Activated naive CD8-positive, alpha-beta T cell treated with anti-CD3 and anti-CD28 coated beads, Interleukin-2, amount 10 ng/mL, durations not matched to agents 7 days and 5 days (primary cell): ENCODE results near the gene RBM39. TPM values are rescaled to one million over a fixed set of nuclear protein-coding genes. Genes with fewer than 3 reads are reported as not detected.
"Not testable (repeated sequence)": the region's sequence is repeated elsewhere in the genome, so short reads cannot be mapped to it uniquely, and the experiment has no call there.

Experiments
- ATAC-seq: fragments of 150-1000 bp; cut with Tn5 transposase; one replicate; pipeline ENCODE4 v1.10.0; 2021; ENCODE audit warnings: low read depth, moderate library complexity
- POLR2A ChIA-PET: fragments of 350-600 bp; sonication (Branson Sonifier 250); formaldehyde crosslinking; loops from one replicate; lab custom pipeline; 2021; ENCODE audit warnings: antibody characterized with exemption; lab: Charles Lee
- DNase-seq: peaks from one replicate; pipeline ENCODE4 v3.0.0; 2021
- H3K27ac Mint-ChIP-seq: one replicate; pipeline ENCODE4 v1.8.0; 2022; ENCODE audit warnings: mild to moderate bottlenecking, mixed read lengths
- H3K27me3 Mint-ChIP-seq: one replicate; pipeline ENCODE4 v1.8.0; 2022; ENCODE audit warnings: mild to moderate bottlenecking, moderate library complexity, mixed read lengths
- H3K36me3 Mint-ChIP-seq: one replicate; pipeline ENCODE4 v1.8.0; 2021; ENCODE audit warnings: mild to moderate bottlenecking, mixed read lengths
- H3K4me1 Mint-ChIP-seq: one replicate; pipeline ENCODE4 v1.8.0; 2021; ENCODE audit warnings: mixed read lengths
- H3K4me3 Mint-ChIP-seq: one replicate; pipeline ENCODE4 v1.8.0; 2022; ENCODE audit warnings: mild to moderate bottlenecking, moderate library complexity, mixed read lengths
- H3K9me3 Mint-ChIP-seq: one replicate; pipeline ENCODE4 v1.8.0; 2021; ENCODE audit warnings: mixed read lengths
- total RNA-seq, 2 experiments: library from RNA; stranded (reverse); gene quantifications; one replicate each; pipeline ENCODE4 v1.2.3, GENCODE V29; 2021

Gene RBM39
- total RNA-seq, 2 experiments from 2014 or later, result 478 to 499 TPM

- Mint-ChIP-seq H3K4me1 (peaks cover 24% of the 10 kb centered on the region), H3K4me3 (no peak overlapping the region), H3K36me3 (peaks cover 47% of the 10 kb centered on the region), H3K27ac (no peak overlapping the region), H3K27me3 (no peaks in the 10 kb centered on the region), H3K9me3 (no peaks in the 10 kb centered on the region)
- no peak for DNase-seq
- POLR2A ChIA-PET, result interaction anchor here (0.9 to 1.7 kb wide), 2 partner anchors 15 to 18 kb away, joined by 3 to 4 read pairs; no protein-coding TSS in a partner anchor
- ATAC-seq, result no peak
These were observed 22.3 kb downstream of the RBM39 start for GRCh38 chr20:35719717-35720116.

- no peak for ATAC-seq
- no peak overlapping the region for H3K27ac Mint-ChIP-seq
- H3K4me1 Mint-ChIP-seq, result peaks cover 24% of the 10 kb centered on the region
- POLR2A ChIA-PET, result interaction anchor here (0.9 to 1.7 kb wide), 5 partner anchors 11 to 23 kb away, joined by 3 to 4 read pairs (median 4); partner anchors contain the start of genes NFS1, RBM39 and ROMO1
- no peaks in the 10 kb centered on the region for H3K9me3 Mint-ChIP-seq
- H3K27me3 Mint-ChIP-seq, result no peaks in the 10 kb centered on the region
- DNase-seq, result no peak
- H3K36me3 Mint-ChIP-seq, result peaks cover 45% of the 10 kb centered on the region
- H3K4me3 Mint-ChIP-seq, result no peak overlapping the region
These were observed 23.0 kb downstream of the RBM39 start for GRCh38 chr20:35718972-35719635.

GRCh38 chr20:35718321-35718720, 23.7 kb downstream of the RBM39 start:
- ATAC-seq, H3K27ac Mint-ChIP-seq, H3K4me3 Mint-ChIP-seq, H3K27me3 Mint-ChIP-seq, DNase-seq, H3K9me3 Mint-ChIP-seq: not testable (repeated sequence)
- Mint-ChIP-seq H3K36me3 (peaks cover 48% of the 10 kb centered on the region), H3K4me1 (peaks cover 28% of the 10 kb centered on the region)
- POLR2A ChIA-PET, result interaction anchor here (0.7 to 1.7 kb wide), 4 partner anchors 12 to 24 kb away, joined by 3 to 4 read pairs (median 4); partner anchors contain the start of gene RBM39

- ATAC-seq, result no peak
- no peaks in the 10 kb centered on the region for H3K9me3 Mint-ChIP-seq
- no peak for DNase-seq
- no peak overlapping the region for H3K27ac Mint-ChIP-seq
- peaks cover 33% of the 10 kb centered on the region for H3K4me1 Mint-ChIP-seq
- no peak overlapping the region for H3K4me3 Mint-ChIP-seq
- no peaks in the 10 kb centered on the region for H3K27me3 Mint-ChIP-seq
- H3K36me3 Mint-ChIP-seq, result peaks cover 51% of the 10 kb centered on the region
- POLR2A ChIA-PET, result interaction anchor here (1.2 to 1.7 kb wide), 2 partner anchors 26 to 237 kb away, joined by 3 to 4 read pairs; partner anchors contain the start of gene RBM39
These were observed 25.7 kb downstream of the RBM39 start for GRCh38 chr20:35716330-35716729.

GRCh38 chr20:35715652-35716051, 26.4 kb downstream of the RBM39 start:
- no peak overlapping the region for H3K4me3 Mint-ChIP-seq
- POLR2A ChIA-PET, result interaction anchor here (1.1 to 2.0 kb wide), 3 partner anchors 15 to 67 kb away, joined by 4 to 5 read pairs (median 4); partner anchors contain the start of gene RBM39
- H3K27ac Mint-ChIP-seq, result no peak overlapping the region
- no peaks in the 10 kb centered on the region for H3K9me3 Mint-ChIP-seq
- DNase-seq (no peak), ATAC-seq (no peak)
- peaks cover 51% of the 10 kb centered on the region for H3K36me3 Mint-ChIP-seq
- peaks cover 40% of the 10 kb centered on the region for H3K4me1 Mint-ChIP-seq
- H3K27me3 Mint-ChIP-seq, result no peaks in the 10 kb centered on the region

GRCh38 chr20:35714127-35714526, 27.9 kb downstream of the RBM39 start:
- Mint-ChIP-seq H3K9me3 (no peaks in the 10 kb centered on the region), H3K27me3 (no peaks in the 10 kb centered on the region), H3K36me3 (peaks cover 46% of the 10 kb centered on the region), H3K27ac (no peak overlapping the region), H3K4me1 (peaks cover 41% of the 10 kb centered on the region), H3K4me3 (no peak overlapping the region)
- DNase-seq (no peak), ATAC-seq (no peak)
- POLR2A ChIA-PET, result interaction anchor here (2.0 kb wide), 1 partner anchor 17 kb away, joined by 5 read pairs; no protein-coding TSS in a partner anchor

GRCh38 chr20:35713120-35713519, 28.9 kb downstream of the RBM39 start:
- POLR2A ChIA-PET, result interaction anchor here (0.8 to 2.8 kb wide), 2 partner anchors 13 to 29 kb away, joined by 10 to 14 read pairs; partner anchors contain the start of gene RBM39
- H3K4me3 Mint-ChIP-seq, result peak overlapping the region; percentile 37
- H3K27ac Mint-ChIP-seq, result peak overlapping the region; percentile 52

GRCh38 chr20:35711588-35712209, 30.4 kb downstream of the RBM39 start:
- POLR2A ChIA-PET, result interaction anchor here (1.0 to 2.8 kb wide), 5 partner anchors 12 to 92 kb away, joined by 3 to 10 read pairs (median 3); partner anchors contain the start of genes NFS1, RBM39 and ROMO1
- H3K27me3 Mint-ChIP-seq, result no peaks in the 10 kb centered on the region
- peak overlapping the region; percentile 65 for H3K27ac Mint-ChIP-seq
- H3K4me1 Mint-ChIP-seq, result peaks cover 39% of the 10 kb centered on the region
- DNase-seq (no peak), ATAC-seq (peak; percentile 43)
- H3K4me3 Mint-ChIP-seq, result peak overlapping the region; percentile 66
- H3K36me3 Mint-ChIP-seq, result peaks cover 41% of the 10 kb centered on the region
- no peaks in the 10 kb centered on the region for H3K9me3 Mint-ChIP-seq

More at GRCh38 chr20:35713120-35713519, 28.9 kb downstream of the RBM39 start:
- H3K36me3 Mint-ChIP-seq, result peaks cover 45% of the 10 kb centered on the region
- H3K27me3 Mint-ChIP-seq, ATAC-seq, H3K9me3 Mint-ChIP-seq, DNase-seq: not testable (repeated sequence)
- H3K4me1 Mint-ChIP-seq, result peaks cover 42% of the 10 kb centered on the region

- Mint-ChIP-seq H3K4me1 (peaks cover 39% of the 10 kb centered on the region), H3K9me3 (no peaks in the 10 kb centered on the region), H3K36me3 (peaks cover 41% of the 10 kb centered on the region), H3K4me3 (peak overlapping the region; percentile 66), H3K27ac (peak overlapping the region; percentile 65), H3K27me3 (no peaks in the 10 kb centered on the region)
- POLR2A ChIA-PET, result interaction anchor here (1.0 to 2.8 kb wide), 5 partner anchors 12 to 91 kb away, joined by 3 to 10 read pairs (median 3); partner anchors contain the start of genes NFS1, RBM39 and ROMO1
- DNase-seq (no peak), ATAC-seq (no peak)
These were observed 31.0 kb downstream of the RBM39 start for GRCh38 chr20:35710884-35711587.

- ATAC-seq (no peak), DNase-seq (no peak)
- Mint-ChIP-seq H3K4me3 (no peak overlapping the region), H3K36me3 (peaks cover 38% of the 10 kb centered on the region), H3K27ac (no peak overlapping the region), H3K27me3 (no peaks in the 10 kb centered on the region), H3K4me1 (peaks cover 38% of the 10 kb centered on the region), H3K9me3 (no peaks in the 10 kb centered on the region)
- POLR2A ChIA-PET, result interaction anchor here (0.6 to 0.7 kb wide), 2 partner anchors 33 to 218 kb away, joined by 4 to 7 read pairs; partner anchors contain the start of gene RBM39
These were observed 32.0 kb downstream of the RBM39 start for GRCh38 chr20:35710039-35710438.

GRCh38 chr20:35709259-35709658, 32.8 kb downstream of the RBM39 start:
- Mint-ChIP-seq H3K4me1 (peaks cover 39% of the 10 kb centered on the region), H3K27ac (peak overlapping the region; percentile 0), H3K27me3 (no peaks in the 10 kb centered on the region), H3K36me3 (peaks cover 38% of the 10 kb centered on the region), H3K4me3 (no peak overlapping the region), H3K9me3 (no peaks in the 10 kb centered on the region)
- ATAC-seq (no peak), DNase-seq (no peak)
- POLR2A ChIA-PET, result interaction anchor here (0.7 kb wide), 1 partner anchor 201 kb away, joined by 3 read pairs; no protein-coding TSS in a partner anchor

GRCh38 chr20:35708502-35708901, 33.6 kb downstream of the RBM39 start:
- DNase-seq, result no peak
- ATAC-seq, result no peak
- Mint-ChIP-seq H3K4me1 (peaks cover 35% of the 10 kb centered on the region), H3K9me3 (no peaks in the 10 kb centered on the region), H3K27me3 (no peaks in the 10 kb centered on the region), H3K36me3 (peaks cover 38% of the 10 kb centered on the region), H3K4me3 (no peak overlapping the region), H3K27ac (no peak overlapping the region)
- POLR2A ChIA-PET, result interaction anchor here (1.5 kb wide), 1 partner anchor 33 kb away, joined by 8 read pairs; the partner anchor contains the start of gene RBM39
